GM12878 (cell line): ENCODE measurements around the gene FOSL1. TPM values are rescaled to one million over a fixed set of nuclear protein-coding genes. Genes with fewer than 3 reads are reported as not detected.
A peak's percentile ranks its signal among the peaks of the same experiment; 100 is the strongest.

Source experiments
- ASH2L ChIP-seq: fragments of 300-600, 200-600 bp; sonication (generic); IDR thresholded peaks from 2 replicates; pipeline ENCODE4 v1.6.1; 2017; ENCODE audit warnings: low read depth, mild to moderate bottlenecking, borderline replicate concordance
- BACH1 ChIP-seq: fragments of 450-650 bp; IDR thresholded peaks from 2 replicates; pipeline ENCODE4 v1.6.1; 2017; ENCODE audit warnings: mild to moderate bottlenecking, borderline replicate concordance
- BRCA1 ChIP-seq: IDR thresholded peaks from 2 replicates; pipeline ENCODE4 v1.6.1; 2011; ENCODE audit warnings: low read depth, low read length, improper control_type of control experiment
- CHD4 ChIP-seq: fragments of 200-600 bp; sonication (generic); IDR thresholded peaks from 2 replicates; pipeline ENCODE4 v1.6.1; 2016; ENCODE audit warnings: mild to moderate bottlenecking
- DPF2 ChIP-seq: fragments of 450-650 bp; IDR thresholded peaks from 2 replicates; pipeline ENCODE4 v1.6.1; 2017; ENCODE audit warnings: mild to moderate bottlenecking
- EP300 ChIP-seq, 2 experiments: fragments of 150-350 bp in 1 of 2; IDR thresholded peaks; 2 replicates each; pipeline ENCODE4 v1.6.1; 2011 to 2012; ENCODE audit warnings: low read depth in 2 of 2, low read length in 2 of 2, borderline replicate concordance in 1 of 2, improper control_type of control experiment in 1 of 2, inconsistent platforms in 1 of 2; ENCODE audit not compliant: control insufficient read depth in 1 of 2
- FOXK2 ChIP-seq: fragments of 450-650 bp; IDR thresholded peaks from 2 replicates; pipeline ENCODE4 v1.6.1; 2017; ENCODE audit warnings: mild to moderate bottlenecking, moderate library complexity
- GATAD2B ChIP-seq: fragments of 450-650 bp; conservative IDR thresholded peaks from 2 replicates; pipeline ENCODE4 v1.6.1; 2017; ENCODE audit warnings: low read depth, mild to moderate bottlenecking, moderate library complexity
- IRF4 ChIP-seq: IDR thresholded peaks from 2 replicates; pipeline ENCODE4 v1.6.1; 2011; ENCODE audit warnings: low read depth, low read length
- JUNB ChIP-seq: IDR thresholded peaks from 2 replicates; pipeline ENCODE4 v1.6.1; 2016; ENCODE audit warnings: antibody characterized with exemption, mild to moderate bottlenecking
- MLLT1 ChIP-seq: fragments of 450-650 bp; IDR thresholded peaks from 2 replicates; pipeline ENCODE4 v1.6.1; 2016; ENCODE audit warnings: mild to moderate bottlenecking
- NFYA ChIP-seq: IDR thresholded peaks from 2 replicates; pipeline ENCODE4 v1.6.1; 2011; ENCODE audit warnings: low read depth, mild to moderate bottlenecking, low read length, improper control_type of control experiment, borderline replicate concordance
- NRF1 ChIP-seq: conservative IDR thresholded peaks from 2 replicates; pipeline ENCODE4 v1.6.1; 2011; ENCODE audit warnings: mild to moderate bottlenecking, low read depth, low read length, improper control_type of control experiment
- PML ChIP-seq: IDR thresholded peaks from 2 replicates; pipeline ENCODE4 v1.6.1; 2012; ENCODE audit warnings: low read length, inconsistent platforms
- POLR2AphosphoS5 ChIP-seq: IDR thresholded peaks from 2 replicates; pipeline ENCODE4 v1.6.1; 2011; ENCODE audit warnings: mild to moderate bottlenecking, low read length, inconsistent platforms
- POU2F2 ChIP-seq: IDR thresholded peaks from 3 replicates; pipeline ENCODE4 v1.6.1; 2011; ENCODE audit warnings: low read depth, mild to moderate bottlenecking, low read length, borderline replicate concordance
- RBBP5 ChIP-seq: fragments of 200-600 bp; sonication (generic); conservative IDR thresholded peaks from 2 replicates; pipeline ENCODE4 v1.6.1; 2016
- RELA ChIP-seq: fragments of 450-650 bp; IDR thresholded peaks from 2 replicates; pipeline ENCODE4 v1.8.0; 2014; ENCODE audit warnings: borderline replicate concordance; ENCODE audit not compliant: partially characterized antibody
- SIX5 ChIP-seq: IDR thresholded peaks from 2 replicates; pipeline ENCODE4 v1.6.1; 2011; ENCODE audit warnings: mild to moderate bottlenecking, low read depth, low read length, moderate library complexity; ENCODE audit not compliant: severe bottlenecking
- SMAD1 ChIP-seq: fragments of 450-650 bp; IDR thresholded peaks from 2 replicates; pipeline ENCODE4 v1.6.1; 2018; ENCODE audit warnings: mild to moderate bottlenecking, low read depth; ENCODE audit not compliant: partially characterized antibody
- SMARCA5 ChIP-seq: fragments of 450-650 bp; IDR thresholded peaks from 2 replicates; pipeline ENCODE4 v1.6.1; 2017; ENCODE audit warnings: mild to moderate bottlenecking
- SMC3 ChIP-seq: IDR thresholded peaks from 2 replicates; pipeline ENCODE4 v1.6.1; 2011; ENCODE audit warnings: low read length, improper control_type of control experiment, borderline replicate concordance
- SP1 ChIP-seq: IDR thresholded peaks from one replicate; pipeline ENCODE4 v1.6.1; 2011; ENCODE audit warnings: low read depth, low read length
- SREBF2 ChIP-seq: IDR thresholded peaks from 2 replicates; pipeline ENCODE4 v1.6.1; 2012; ENCODE audit warnings: mild to moderate bottlenecking, low read length
- SRF ChIP-seq, 2 experiments: IDR thresholded peaks; 2 replicates each; pipeline ENCODE4 v1.6.1; 2011; ENCODE audit warnings: low read depth in 2 of 2, low read length in 2 of 2, mild to moderate bottlenecking in 1 of 2, moderate library complexity in 1 of 2
- STAT3 ChIP-seq: IDR thresholded peaks from 2 replicates; pipeline ENCODE4 v1.6.1; 2011; ENCODE audit warnings: low read depth, low read length, improper control_type of control experiment
- TAF1 ChIP-seq: IDR thresholded peaks from 2 replicates; pipeline ENCODE4 v1.6.1; 2011; ENCODE audit warnings: mild to moderate bottlenecking, low read depth, low read length, borderline replicate concordance
- TARDBP ChIP-seq: IDR thresholded peaks from 2 replicates; pipeline ENCODE4 v1.6.1; 2016; ENCODE audit warnings: borderline replicate concordance
- ZNF217 ChIP-seq: fragments of 450-650 bp; IDR thresholded peaks from 2 replicates; pipeline ENCODE4 v1.6.1; 2017; ENCODE audit warnings: antibody characterized with exemption, mild to moderate bottlenecking
- ZNF274 ChIP-seq: IDR thresholded peaks from one replicate; pipeline ENCODE4 v1.8.0; 2011; ENCODE audit not compliant: insufficient read length, insufficient read depth
- ZNF384 ChIP-seq: IDR thresholded peaks from 2 replicates; pipeline ENCODE4 v1.6.1; 2012; ENCODE audit warnings: low read depth, mild to moderate bottlenecking, low read length, improper control_type of control experiment, borderline replicate concordance
- ZSCAN29 ChIP-seq: fragments of 450-650 bp; IDR thresholded peaks from 2 replicates; pipeline ENCODE4 v1.6.1; 2017; ENCODE audit warnings: mild to moderate bottlenecking, moderate library complexity
- polyA plus RNA-seq, 11 experiments: library from polyadenylated mRNA; depleted of rRNA in 4 of 11; unstranded in 6 of 11; stranded (reverse) in 5 of 11; fragments of >200 nt; fragmentation: Nextera tagmentation in 4 of 11; fragmentation: Illumina TruSeq in 1 of 11; extraction: Ambion mirVana in 4 of 11; extraction: Trizol in 1 of 11; gene quantifications; 1 replicate in 1 of 11; 2 replicates in 10 of 11; pipeline versions ENCODE4 v1.2.1 to v1.2.3, GENCODE V29; 2011 to 2016; ENCODE audit warnings: inconsistent platforms in 2 of 11, missing spikeins in 2 of 11, low read depth in 1 of 11
- total RNA-seq, 4 experiments: library from RNA; depleted of rRNA in 3 of 4; stranded (reverse); fragments of >200 nt in 3 of 4; fragmentation: Illumina TruSeq in 1 of 4; extraction: Trizol in 1 of 4; gene quantifications; 2 replicates each; pipeline versions ENCODE4 v1.2.1 to v1.2.3, GENCODE V29; 2013 to 2021
- TF ChIP-seq, protein P1 (sequence below): fragments of 450-650 bp; IDR thresholded peaks from 2 replicates; pipeline ENCODE4 v1.6.1; 2014; ENCODE audit warnings: mild to moderate bottlenecking

FOSL1 gene
- total and polyA plus RNA-seq, 10 of the 15 experiments (the other 5 are each of a cell fraction or from before 2014, with no cell fraction given) = 0.82 to 5.4 (median 2.1) TPM

GRCh38 chr11:65918211-65919140 is 18.3 kb upstream of the FOSL1 start, which contains the start of gene C11orf68 (continued):
- TF ChIP-seq RBBP5 = no peak
- TF ChIP-seq, protein P1, sequence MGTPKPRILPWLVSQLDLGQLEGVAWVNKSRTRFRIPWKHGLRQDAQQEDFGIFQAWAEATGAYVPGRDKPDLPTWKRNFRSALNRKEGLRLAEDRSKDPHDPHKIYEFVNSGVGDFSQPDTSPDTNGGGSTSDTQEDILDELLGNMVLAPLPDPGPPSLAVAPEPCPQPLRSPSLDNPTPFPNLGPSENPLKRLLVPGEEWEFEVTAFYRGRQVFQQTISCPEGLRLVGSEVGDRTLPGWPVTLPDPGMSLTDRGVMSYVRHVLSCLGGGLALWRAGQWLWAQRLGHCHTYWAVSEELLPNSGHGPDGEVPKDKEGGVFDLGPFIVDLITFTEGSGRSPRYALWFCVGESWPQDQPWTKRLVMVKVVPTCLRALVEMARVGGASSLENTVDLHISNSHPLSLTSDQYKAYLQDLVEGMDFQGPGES = no peak
- peak; percentile 9; the same call in 1 of the 2 replicates for TF ChIP-seq DPF2
- no peak for TF ChIP-seq BRCA1
- TF ChIP-seq SMC3 = no peak
- no peak for TF ChIP-seq ZNF384
- peak; percentile 3 for TF ChIP-seq GATAD2B
- no peak for TF ChIP-seq SP1
- TF ChIP-seq SIX5 = peak; percentile 6
- TF ChIP-seq TARDBP = peak; percentile 64
- no peak for TF ChIP-seq POU2F2
- no peak for TF ChIP-seq SMAD1
- TF ChIP-seq FOXK2 = no peak
- TF ChIP-seq EP300 (IDR thresholded peaks at IDR 0.05; ENCODE audit: borderline replicate concordance in 1 of 2, control insufficient read depth in 1 of 2, low read depth in 2 of 2, low read length in 2 of 2) = no peak
- TF ChIP-seq NFYA = no peak
- TF ChIP-seq ZNF217 = 0 out of 2 replicates have a peak, but pooled peaks have one; percentile 11
- TF ChIP-seq RELA = peak; percentile 12
- no peak for TF ChIP-seq SREBF2
- TF ChIP-seq BACH1 = peak; percentile 42
- 0 out of 4 replicates have a peak, but pooled peaks of 1 of the 2 experiments have one; percentile 62 for TF ChIP-seq SRF (IDR thresholded peaks at IDR 0.05; ENCODE audit: low read depth in 2 of 2, low read length in 2 of 2)
- TF ChIP-seq ASH2L = no peak
- TF ChIP-seq CHD4 = no peak
- TF ChIP-seq SMARCA5 = no peak
- TF ChIP-seq TAF1 = peak; percentile 66; the same call in 1 of the 2 replicates
- no peak for TF ChIP-seq JUNB
- TF ChIP-seq IRF4 = no peak
- TF ChIP-seq PML = no peak
- no peak for TF ChIP-seq STAT3
- TF ChIP-seq MLLT1 = peak; percentile 46; the same call in 1 of the 2 replicates
- TF ChIP-seq NRF1 = no peak
- TF ChIP-seq ZNF274 = no peak
- no peak for TF ChIP-seq POLR2AphosphoS5
- peak; percentile 56; the same call in 1 of the 2 replicates for TF ChIP-seq ZSCAN29
